Measurements from ENCODE around the gene YEATS2. TPM values are rescaled to one million over a fixed set of nuclear protein-coding genes. Genes with fewer than 3 reads are reported as not detected.

The YEATS2 gene
- polyA plus RNA-seq, 1 donor (not counting 4 experiments of a cell fraction or from before 2014, with no cell fraction given) = 21.7 TPM

- H3K4me1 ChIP-seq (ENCODE audit: control insufficient read depth, extremely low read depth, insufficient read depth, low read length) = peaks cover 16% of the 10 kb centered on the region
- peak overlapping the region; percentile 61 for H3K27ac ChIP-seq (ENCODE audit: control insufficient read depth, insufficient read depth, low read length)
- H4K20me1 ChIP-seq (ENCODE audit: control insufficient read depth, extremely low read depth, insufficient read depth, low read length) = no peaks in the 10 kb centered on the region
- no peak overlapping the region for H3K9ac ChIP-seq (ENCODE audit: control insufficient read depth, extremely low read depth, insufficient read depth, low read length)
- no peaks in the 10 kb centered on the region for H3K79me2 ChIP-seq (ENCODE audit: control insufficient read depth, insufficient read depth, low read length)
- peak overlapping the region in 2 of 3 experiments; percentile 15 to 19 for H3K4me3 ChIP-seq (ENCODE audit: control insufficient read depth in 2 of 3, extremely low read depth in 1 of 3, insufficient read depth in 2 of 3, low read depth in 1 of 3, low read length in 3 of 3)
- H3K9me3 ChIP-seq (ENCODE audit: control insufficient read depth, low read depth, low read length) = no peaks in the 10 kb centered on the region
- DNase-seq (ENCODE audit: low read depth, low spot score) (no peak), FAIRE-seq (peak; percentile 9)
- no peak overlapping the region for H2AFZ ChIP-seq (ENCODE audit: control insufficient read depth, low read length)
- dilution Hi-C loops (cut with MboI; ENCODE audit: extremely low pct_ligation_motif_present, low sequenced_read_pairs) = no loop called here
- H3K9me1 ChIP-seq (ENCODE audit: control insufficient read depth, extremely low read depth, insufficient read depth, low read length) = no peaks in the 10 kb centered on the region
- no peaks in the 10 kb centered on the region for H3K27me3 ChIP-seq (ENCODE audit: control insufficient read depth, extremely low read depth, insufficient read depth, low read length)
- no peak for TF ChIP-seq EZH2 (IDR thresholded peaks at IDR 0.05; ENCODE audit: low read length)
- TF ChIP-seq CTCF (optimal IDR thresholded peaks at IDR 0.05 in 1 of 3, IDR thresholded peaks at IDR 0.05 in 1 of 3, conservative IDR thresholded peaks at IDR 0.05 in 1 of 3; ENCODE audit: extremely low read depth in 1 of 3, insufficient read depth in 2 of 3, low read length in 3 of 3) = no peak
- peaks cover 11 to 14% of the 10 kb centered on the region in 2 experiments for H3K36me3 ChIP-seq (ENCODE audit: control insufficient read depth in 2 of 2, extremely low read depth in 1 of 2, insufficient read depth in 2 of 2, low read length in 2 of 2)
- peak overlapping the region; percentile 68 for H3K4me2 ChIP-seq (ENCODE audit: control insufficient read depth, extremely low read depth, insufficient read depth, low read depth, low read length)
These were observed 147.5 kb downstream of the YEATS2 start for GRCh38 chr3:183845090-183845489.

DNA sequence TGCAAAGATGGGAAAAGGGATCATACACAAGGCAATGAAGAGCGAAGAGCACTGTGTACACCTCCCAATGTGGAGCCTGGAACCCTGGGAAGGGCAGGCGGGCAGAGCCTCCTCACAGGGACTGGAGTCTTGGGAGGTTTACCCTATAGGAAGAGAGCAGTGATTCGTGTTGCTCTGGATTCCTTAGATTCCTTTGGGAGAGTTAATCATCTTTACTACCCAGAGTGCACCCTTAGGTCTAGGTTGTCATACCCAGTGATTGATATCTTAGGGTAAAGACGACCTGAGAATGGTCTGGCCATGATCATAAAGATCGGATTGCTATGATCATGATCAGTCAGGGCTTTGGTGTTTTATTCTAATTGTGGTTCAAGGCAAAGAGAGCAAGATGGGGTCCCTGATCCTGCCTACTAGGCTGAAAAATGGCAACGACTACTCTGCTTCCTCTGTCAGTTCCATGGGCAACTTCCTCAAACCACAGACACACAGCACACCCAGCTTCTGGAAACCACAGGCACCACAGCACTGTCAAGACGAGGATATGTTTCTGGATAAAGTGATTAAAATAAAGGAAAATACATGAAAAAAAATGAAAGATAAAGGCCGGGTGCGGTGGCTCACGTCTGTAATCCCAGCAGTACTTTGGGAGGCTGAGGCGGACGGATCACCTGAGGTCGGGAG, 148.2 kb downstream of the YEATS2 start:
- H3K4me1 ChIP-seq (ENCODE audit: control insufficient read depth, extremely low read depth, insufficient read depth, low read length) = peaks cover 16% of the 10 kb centered on the region
- no peaks in the 10 kb centered on the region for H3K9me3 ChIP-seq (ENCODE audit: control insufficient read depth, low read depth, low read length)
- H3K4me2 ChIP-seq (ENCODE audit: control insufficient read depth, extremely low read depth, insufficient read depth, low read depth, low read length) = peak overlapping the region; percentile 68
- peaks cover 11 to 14% of the 10 kb centered on the region in 2 experiments for H3K36me3 ChIP-seq (ENCODE audit: control insufficient read depth in 2 of 2, extremely low read depth in 1 of 2, insufficient read depth in 2 of 2, low read length in 2 of 2)
- no peak for TF ChIP-seq EZH2 (IDR thresholded peaks at IDR 0.05; ENCODE audit: low read length)
- no peak for TF ChIP-seq CTCF (optimal IDR thresholded peaks at IDR 0.05 in 1 of 3, IDR thresholded peaks at IDR 0.05 in 1 of 3, conservative IDR thresholded peaks at IDR 0.05 in 1 of 3; ENCODE audit: extremely low read depth in 1 of 3, insufficient read depth in 2 of 3, low read length in 3 of 3)
- no peak overlapping the region for H2AFZ ChIP-seq (ENCODE audit: control insufficient read depth, low read length)
- H3K4me3 ChIP-seq (ENCODE audit: control insufficient read depth in 2 of 3, extremely low read depth in 1 of 3, insufficient read depth in 2 of 3, low read depth in 1 of 3, low read length in 3 of 3) = no peak overlapping the region
- FAIRE-seq (no peak), DNase-seq (ENCODE audit: low read depth, low spot score) (no peak)
- dilution Hi-C loops (cut with MboI; ENCODE audit: extremely low pct_ligation_motif_present, low sequenced_read_pairs) = no loop called here
- no peaks in the 10 kb centered on the region for H3K79me2 ChIP-seq (ENCODE audit: control insufficient read depth, insufficient read depth, low read length)
- H3K27ac ChIP-seq (ENCODE audit: control insufficient read depth, insufficient read depth, low read length) = peak overlapping the region; percentile 61
- H3K27me3 ChIP-seq (ENCODE audit: control insufficient read depth, extremely low read depth, insufficient read depth, low read length) = no peaks in the 10 kb centered on the region
- H3K9ac ChIP-seq (ENCODE audit: control insufficient read depth, extremely low read depth, insufficient read depth, low read length) = no peak overlapping the region
- no peaks in the 10 kb centered on the region for H4K20me1 ChIP-seq (ENCODE audit: control insufficient read depth, extremely low read depth, insufficient read depth, low read length)
- H3K9me1 ChIP-seq (ENCODE audit: control insufficient read depth, extremely low read depth, insufficient read depth, low read length) = no peaks in the 10 kb centered on the region
